ENCODE measurements around the gene UCP3.
A peak's percentile ranks its signal among the peaks of the same experiment; 100 is the strongest.

Gene UCP3

GRCh38 chr11:74024261-74025029 is 15.6 kb upstream of the UCP3 start:
- TF ChIP-seq GATA1 (IDR thresholded peaks at IDR 0.05; ENCODE audit: low read depth, low read length), result no peak
- no peak for TF ChIP-seq POLR2A (IDR thresholded peaks at IDR 0.05; ENCODE audit: low read length)
- peak; percentile 84 to 94 for DNase-seq

DNA sequence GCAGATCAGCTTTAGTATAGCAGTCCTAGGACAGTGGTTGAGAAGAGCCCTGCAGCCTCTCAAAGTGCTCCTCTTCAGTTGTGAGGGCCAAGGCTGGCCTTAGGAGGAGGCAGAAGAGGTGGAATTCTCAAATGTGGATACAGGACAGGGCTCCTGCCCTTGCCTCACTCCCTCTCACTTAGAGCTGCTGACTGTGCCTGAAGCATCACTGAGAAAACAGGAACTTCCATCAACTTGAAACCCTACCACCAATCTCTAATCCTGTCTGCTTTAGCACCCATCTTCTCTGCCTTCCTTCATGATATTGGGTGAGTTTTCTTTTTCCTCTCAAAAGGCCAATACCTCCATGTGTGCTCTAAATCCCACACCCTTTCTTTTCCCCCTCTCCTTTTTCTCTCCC is 14.4 kb upstream of the UCP3 start:
- DNase-seq, result no peak
- TF ChIP-seq POLR2A (IDR thresholded peaks at IDR 0.05; ENCODE audit: low read length) (no peak), GATA1 (IDR thresholded peaks at IDR 0.05; ENCODE audit: low read depth, low read length) (no peak)

DNA sequence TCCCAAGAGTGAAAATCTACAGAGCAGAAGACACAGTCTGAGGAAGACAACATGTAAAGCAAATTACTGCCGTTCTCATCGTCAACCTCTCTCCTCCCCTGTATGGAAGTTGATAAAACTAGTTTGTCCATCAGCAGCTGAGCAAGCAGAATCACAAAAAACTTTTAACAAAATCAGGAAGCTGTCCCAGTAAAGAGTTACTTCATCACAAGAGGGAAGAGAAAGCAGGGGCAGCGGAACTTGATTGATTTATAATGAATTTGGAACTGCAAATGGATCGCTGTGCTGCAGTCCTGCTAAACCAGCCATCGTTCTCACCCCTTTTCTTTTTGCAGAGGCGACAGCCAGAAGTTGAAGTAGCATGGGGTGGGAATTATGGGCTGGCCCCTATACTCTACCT is 13.7 kb upstream of the UCP3 start:
- TF ChIP-seq GATA1 (IDR thresholded peaks at IDR 0.05; ENCODE audit: low read depth, low read length) (no peak), POLR2A (IDR thresholded peaks at IDR 0.05; ENCODE audit: low read length) (no peak)
- DNase-seq, result no peak

DNA sequence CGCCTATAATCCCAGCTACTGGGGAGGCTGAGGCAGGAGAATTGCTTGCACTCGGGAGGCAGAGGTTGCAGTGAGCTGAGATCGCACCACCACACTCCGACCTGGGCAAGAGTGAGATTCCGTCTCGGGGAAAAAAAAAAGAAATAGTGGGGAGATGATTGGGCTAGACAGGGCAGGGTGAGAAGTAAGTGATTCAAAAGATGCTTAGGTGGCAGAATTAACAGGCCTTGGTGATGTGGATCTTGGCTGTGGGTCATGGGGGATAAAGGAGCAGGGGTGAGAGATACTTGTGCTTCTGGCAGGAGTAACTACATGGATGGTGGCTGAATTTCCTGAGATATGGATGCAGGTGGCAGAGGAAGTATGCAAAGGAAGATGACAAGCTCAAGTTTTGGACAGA is 13.1 kb upstream of the UCP3 start:
- TF ChIP-seq GATA1 (IDR thresholded peaks at IDR 0.05; ENCODE audit: low read depth, low read length) (no peak), POLR2A (IDR thresholded peaks at IDR 0.05; ENCODE audit: low read length) (no peak)
- DNase-seq, result no peak

GRCh38 chr11:74020539-74020938 is 11.7 kb upstream of the UCP3 start:
- TF ChIP-seq POLR2A (IDR thresholded peaks at IDR 0.05; ENCODE audit: low read length) (no peak), GATA1 (IDR thresholded peaks at IDR 0.05; ENCODE audit: low read depth, low read length) (no peak)
- DNase-seq, result no peak

DNA sequence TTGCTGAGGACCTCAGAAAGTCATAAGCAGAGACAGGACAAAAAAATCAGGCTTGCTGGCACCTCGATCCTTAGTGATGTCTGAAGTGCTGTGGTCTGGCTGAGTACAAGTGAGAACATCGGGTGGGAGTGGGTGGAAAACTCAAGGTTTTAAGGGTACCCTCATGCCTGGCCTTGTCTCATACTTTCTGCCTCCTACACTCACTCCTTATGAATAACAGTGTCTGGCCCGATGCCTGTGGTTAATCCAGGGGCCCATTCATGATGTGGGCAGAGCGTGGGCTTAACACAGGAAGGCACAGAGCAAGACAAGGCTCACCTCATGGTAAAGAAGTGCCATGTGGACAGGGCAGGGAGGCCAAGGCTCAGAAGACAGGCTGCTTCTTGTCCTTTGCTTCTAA is 11.0 kb upstream of the UCP3 start:
- no peak for TF ChIP-seq GATA1 (IDR thresholded peaks at IDR 0.05; ENCODE audit: low read depth, low read length)
- TF ChIP-seq POLR2A (IDR thresholded peaks at IDR 0.05; ENCODE audit: low read length), result no peak
- no peak for DNase-seq

DNA sequence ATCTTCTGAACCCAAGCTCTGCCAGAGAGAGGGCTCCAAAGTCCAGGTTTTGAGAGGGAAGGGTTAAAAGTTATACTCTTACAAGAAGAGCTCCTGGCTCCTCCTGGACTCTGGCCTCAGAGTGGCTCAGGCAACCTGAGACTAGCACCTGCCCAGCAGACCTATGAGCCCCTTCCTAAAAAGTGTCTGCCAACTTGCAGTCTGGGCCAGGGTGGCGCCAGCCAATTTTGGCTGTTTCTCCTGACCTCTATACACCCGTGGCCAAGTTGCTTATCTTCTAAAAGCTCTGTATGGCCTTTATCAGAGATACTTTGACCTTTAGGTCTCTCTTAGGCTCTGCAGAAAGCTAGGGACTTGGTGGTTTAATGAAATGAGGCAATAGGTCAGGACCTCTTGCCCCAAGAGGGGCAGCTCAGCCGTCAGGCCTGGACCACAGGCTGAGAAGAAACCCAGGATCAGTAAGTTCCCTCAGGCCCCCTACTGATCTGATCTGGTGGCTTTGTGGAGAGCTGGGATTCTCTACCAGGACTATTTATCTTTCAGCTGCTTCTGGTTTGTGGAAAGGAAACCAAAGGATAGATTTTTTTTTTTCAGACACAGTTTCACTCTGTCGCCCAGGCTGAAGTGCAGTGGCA is 10.3 kb upstream of the UCP3 start:
- TF ChIP-seq POLR2A (IDR thresholded peaks at IDR 0.05; ENCODE audit: low read length) (no peak), GATA1 (IDR thresholded peaks at IDR 0.05; ENCODE audit: low read depth, low read length) (no peak)
- peak; percentile 50 to 51 for DNase-seq

GRCh38 chr11:74018331-74019005 is 9.6 kb upstream of the UCP3 start:
- DNase-seq, result peak; percentile 75 to 89
- TF ChIP-seq POLR2A (IDR thresholded peaks at IDR 0.05; ENCODE audit: low read length), result no peak
- TF ChIP-seq GATA1 (IDR thresholded peaks at IDR 0.05; ENCODE audit: low read depth, low read length), result no peak

DNA sequence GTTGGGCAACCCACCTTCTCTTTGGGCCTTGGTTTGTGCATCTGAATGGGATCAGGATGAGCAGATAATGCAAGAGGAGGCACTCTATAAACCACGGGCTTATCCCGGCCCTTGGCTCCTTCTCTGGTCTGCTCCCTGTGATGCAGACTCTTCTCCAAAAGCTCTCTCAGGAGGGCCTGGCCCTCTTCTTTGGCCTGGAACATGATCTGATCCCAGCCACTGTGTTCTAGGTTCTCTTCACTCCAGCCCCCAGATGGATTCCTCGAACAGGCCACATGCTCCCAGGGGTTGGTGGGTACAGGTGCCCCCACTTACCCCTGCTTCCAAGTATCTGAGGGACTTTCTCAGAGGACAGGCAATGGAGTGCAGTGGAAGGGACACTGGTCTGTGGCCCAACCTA is 8.7 kb upstream of the UCP3 start:
- TF ChIP-seq GATA1 (IDR thresholded peaks at IDR 0.05; ENCODE audit: low read depth, low read length) (no peak), POLR2A (IDR thresholded peaks at IDR 0.05; ENCODE audit: low read length) (no peak)
- DNase-seq, result no peak

- peak; percentile 91 to 96 for DNase-seq
- TF ChIP-seq POLR2A (IDR thresholded peaks at IDR 0.05; ENCODE audit: low read length), result peak; percentile 27
- peak; percentile 86 for TF ChIP-seq GATA1 (IDR thresholded peaks at IDR 0.05; ENCODE audit: low read depth, low read length)
These were observed 7.2 kb upstream of the UCP3 start for GRCh38 chr11:74015919-74016684.

GRCh38 chr11:74014880-74015279 is 6.0 kb upstream of the UCP3 start:
- TF ChIP-seq POLR2A (IDR thresholded peaks at IDR 0.05; ENCODE audit: low read length), result no peak
- no peak for TF ChIP-seq GATA1 (IDR thresholded peaks at IDR 0.05; ENCODE audit: low read depth, low read length)
- no peak for DNase-seq

DNA sequence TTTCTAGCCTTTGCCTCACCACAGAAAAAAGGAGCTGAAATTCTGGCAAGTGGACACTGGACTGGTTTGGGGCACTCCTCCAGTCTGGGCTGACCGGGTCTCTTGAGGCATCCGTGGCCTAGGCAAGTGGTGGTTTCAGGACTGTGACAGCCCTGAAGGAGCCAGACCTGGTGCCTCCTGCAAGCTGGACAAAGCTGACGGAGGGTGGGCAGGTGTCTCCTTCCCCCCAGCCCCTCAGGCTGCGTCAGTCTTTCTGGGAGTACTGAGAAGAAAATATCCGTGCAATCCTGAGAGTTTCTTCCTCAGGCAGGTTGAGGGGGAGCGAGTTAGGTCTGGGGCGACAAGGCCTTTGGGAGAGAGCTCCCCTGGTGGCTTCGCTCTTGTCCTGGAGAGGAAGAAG is 4.3 kb upstream of the UCP3 start:
- TF ChIP-seq POLR2A (IDR thresholded peaks at IDR 0.05; ENCODE audit: low read length), result no peak
- no peak for TF ChIP-seq GATA1 (IDR thresholded peaks at IDR 0.05; ENCODE audit: low read depth, low read length)
- DNase-seq, result no peak

DNA sequence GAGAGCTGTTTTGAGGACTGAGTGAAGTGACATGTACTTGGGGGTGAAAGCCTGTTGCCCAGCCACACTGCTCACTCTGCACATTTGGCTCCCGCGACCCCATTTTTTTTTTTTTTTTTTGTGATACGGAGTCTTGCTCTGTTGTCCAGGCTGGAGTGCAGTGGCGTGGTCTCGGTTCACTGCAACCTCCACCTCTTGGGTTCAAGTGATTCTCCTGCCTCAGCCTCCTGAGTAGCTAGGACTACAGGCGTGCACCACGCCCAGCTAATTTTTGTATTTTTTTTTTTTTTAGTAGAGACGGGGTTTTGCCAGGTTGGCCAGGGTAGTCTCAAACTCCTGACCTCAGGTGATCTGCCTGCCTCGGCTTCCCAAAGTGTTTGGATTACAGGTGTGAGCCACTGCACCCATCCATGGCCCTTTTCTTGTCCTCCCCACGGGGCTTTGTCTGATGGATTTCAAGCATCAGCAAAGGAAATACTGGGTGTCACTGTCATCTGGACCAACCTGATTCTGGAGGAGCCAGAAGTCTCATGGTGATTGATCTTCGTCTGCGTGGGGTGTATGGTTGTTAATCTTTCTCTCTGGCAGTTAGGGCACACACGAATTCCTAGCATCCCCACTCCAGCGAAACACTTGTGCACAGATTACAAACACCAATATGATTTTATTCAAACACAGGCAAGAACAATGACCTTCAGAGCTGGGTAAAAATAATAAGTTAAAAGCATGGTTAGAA is 3.4 kb upstream of the UCP3 start:
- peak; percentile 57 to 68 for DNase-seq
- TF ChIP-seq GATA1 (IDR thresholded peaks at IDR 0.05; ENCODE audit: low read depth, low read length), result no peak
- TF ChIP-seq POLR2A (IDR thresholded peaks at IDR 0.05; ENCODE audit: low read length), result no peak

All from erythroblast (primary cell).